ENCODE data around the gene COX7A2L.

Gene COX7A2L

GRCh38 chr2:42315844-42316470 lies 45.1 kb downstream of the COX7A2L start:
- TF ChIP-seq, protein P1, sequence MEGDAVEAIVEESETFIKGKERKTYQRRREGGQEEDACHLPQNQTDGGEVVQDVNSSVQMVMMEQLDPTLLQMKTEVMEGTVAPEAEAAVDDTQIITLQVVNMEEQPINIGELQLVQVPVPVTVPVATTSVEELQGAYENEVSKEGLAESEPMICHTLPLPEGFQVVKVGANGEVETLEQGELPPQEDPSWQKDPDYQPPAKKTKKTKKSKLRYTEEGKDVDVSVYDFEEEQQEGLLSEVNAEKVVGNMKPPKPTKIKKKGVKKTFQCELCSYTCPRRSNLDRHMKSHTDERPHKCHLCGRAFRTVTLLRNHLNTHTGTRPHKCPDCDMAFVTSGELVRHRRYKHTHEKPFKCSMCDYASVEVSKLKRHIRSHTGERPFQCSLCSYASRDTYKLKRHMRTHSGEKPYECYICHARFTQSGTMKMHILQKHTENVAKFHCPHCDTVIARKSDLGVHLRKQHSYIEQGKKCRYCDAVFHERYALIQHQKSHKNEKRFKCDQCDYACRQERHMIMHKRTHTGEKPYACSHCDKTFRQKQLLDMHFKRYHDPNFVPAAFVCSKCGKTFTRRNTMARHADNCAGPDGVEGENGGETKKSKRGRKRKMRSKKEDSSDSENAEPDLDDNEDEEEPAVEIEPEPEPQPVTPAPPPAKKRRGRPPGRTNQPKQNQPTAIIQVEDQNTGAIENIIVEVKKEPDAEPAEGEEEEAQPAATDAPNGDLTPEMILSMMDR (IDR thresholded peaks at IDR 0.05; ENCODE audit: low read length), result no peak
- TF ChIP-seq EZH2phosphoT487 (IDR thresholded peaks at IDR 0.05; ENCODE audit: low read length) (no peak), EZH2 (optimal IDR thresholded peaks at IDR 0.05; ENCODE audit: low read depth, low read length) (no peak)
- H3K4me2 ChIP-seq (ENCODE audit: low read depth, low read length), result no peak overlapping the region

DNA sequence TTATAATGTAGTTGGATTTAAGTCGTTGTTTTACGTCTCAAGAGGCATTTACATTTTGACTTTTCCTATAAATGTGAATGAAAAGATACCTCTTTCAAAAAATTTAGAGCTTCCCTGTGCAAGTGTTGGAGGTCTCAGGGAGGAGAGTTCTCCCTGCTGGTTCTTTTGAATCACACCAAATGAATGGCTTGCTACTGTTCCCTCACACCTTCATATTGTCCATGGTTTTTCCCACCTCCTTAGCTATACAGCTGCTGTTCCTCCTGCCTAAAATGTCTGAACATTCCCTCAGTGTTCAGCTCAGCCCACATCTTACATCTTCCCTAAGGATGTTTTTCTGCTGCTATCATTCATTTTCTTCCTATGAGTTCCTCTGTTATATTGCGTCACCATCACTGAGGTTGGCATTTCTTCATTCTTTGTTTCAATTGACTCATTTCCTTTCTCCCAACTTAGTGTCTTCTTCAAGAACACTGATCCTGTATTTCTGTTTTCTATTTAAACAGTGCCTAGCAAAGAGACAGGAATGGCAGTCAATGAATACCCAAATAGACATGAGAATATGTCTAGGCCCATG lies 46.0 kb downstream of the COX7A2L start:
- Histone ChIP-seq H3K27ac (ENCODE audit: low read length) (no peak overlapping the region), H2AFZ (ENCODE audit: low read length) (no peak overlapping the region), H3K4me1 (ENCODE audit: low read length) (no peaks in the 10 kb centered on the region), H4K20me1 (ENCODE audit: insufficient read depth, low read length) (no peaks in the 10 kb centered on the region), H3K36me3 (replicated peaks; ENCODE audit: insufficient read depth, low read length) (no peaks in the 10 kb centered on the region), H3K4me2 (ENCODE audit: low read depth, low read length) (no peak overlapping the region), H3K9me2 (replicated peaks; ENCODE audit: insufficient read depth, low read length) (no peaks in the 10 kb centered on the region), H3K4me3 (ENCODE audit: low read length) (no peak overlapping the region), H3F3A (ENCODE audit: insufficient read depth, low read length) (no peaks in the 10 kb centered on the region), H3K79me2 (ENCODE audit: low read length) (no peaks in the 10 kb centered on the region), H3K27me3 (replicated peaks; ENCODE audit: insufficient read depth, low read length) (no peaks in the 10 kb centered on the region), H3K9ac (ENCODE audit: low read length) (no peak overlapping the region), H3K9me3 (replicated peaks; ENCODE audit: insufficient read depth, low read length) (no peaks in the 10 kb centered on the region)
- DNase-seq, result no peak
- no peak for TF ChIP-seq EZH2 (optimal IDR thresholded peaks at IDR 0.05; ENCODE audit: low read depth, low read length)
- TF ChIP-seq, protein P1 (IDR thresholded peaks at IDR 0.05; ENCODE audit: low read length), result no peak
- no peak for TF ChIP-seq EZH2phosphoT487 (IDR thresholded peaks at IDR 0.05; ENCODE audit: low read length)

More at GRCh38 chr2:42315844-42316470, 45.1 kb downstream of the COX7A2L start:
- H3K27me3 ChIP-seq (replicated peaks; ENCODE audit: insufficient read depth, low read length), result no peaks in the 10 kb centered on the region
- no peak overlapping the region for H3K27ac ChIP-seq (ENCODE audit: low read length)
- no peak overlapping the region for H2AFZ ChIP-seq (ENCODE audit: low read length)
- no peaks in the 10 kb centered on the region for H3K36me3 ChIP-seq (replicated peaks; ENCODE audit: insufficient read depth, low read length)
- DNase-seq, result no peak
- no peaks in the 10 kb centered on the region for H4K20me1 ChIP-seq (ENCODE audit: insufficient read depth, low read length)
- no peak overlapping the region for H3K9ac ChIP-seq (ENCODE audit: low read length)
- H3K4me3 ChIP-seq (ENCODE audit: low read length), result no peak overlapping the region
- H3K9me2 ChIP-seq (replicated peaks; ENCODE audit: insufficient read depth, low read length), result no peaks in the 10 kb centered on the region
- H3K9me3 ChIP-seq (replicated peaks; ENCODE audit: insufficient read depth, low read length), result no peaks in the 10 kb centered on the region
- H3K79me2 ChIP-seq (ENCODE audit: low read length), result no peaks in the 10 kb centered on the region
- H3F3A ChIP-seq (ENCODE audit: insufficient read depth, low read length), result no peaks in the 10 kb centered on the region
- no peaks in the 10 kb centered on the region for H3K4me1 ChIP-seq (ENCODE audit: low read length)

DNA sequence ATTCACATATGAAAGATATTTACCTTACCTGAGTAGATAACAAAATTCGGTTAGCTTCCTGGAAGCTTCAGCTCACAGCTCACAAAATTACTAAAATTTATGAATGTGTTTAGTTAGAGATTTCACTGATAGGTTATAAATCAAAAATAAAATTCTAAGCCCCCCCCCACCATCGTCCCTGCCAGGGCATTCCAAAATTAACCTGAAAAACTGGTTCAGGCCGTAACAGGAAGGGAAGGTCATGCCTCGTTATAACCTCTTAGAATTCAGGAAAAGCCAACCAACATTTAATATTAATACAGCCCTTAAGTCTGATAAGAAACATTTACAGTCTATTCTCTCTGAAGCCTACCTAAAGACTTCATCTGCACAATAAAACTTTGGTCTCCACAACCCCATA lies 48.9 kb downstream of the COX7A2L start:
- Histone ChIP-seq H3K79me2 (ENCODE audit: low read length) (no peaks in the 10 kb centered on the region), H2AFZ (ENCODE audit: low read length) (no peak overlapping the region), H3K36me3 (replicated peaks; ENCODE audit: insufficient read depth, low read length) (no peaks in the 10 kb centered on the region; the same call in 1 of the 2 replicates), H3K4me2 (ENCODE audit: low read depth, low read length) (no peak overlapping the region), H3K9ac (ENCODE audit: low read length) (no peak overlapping the region), H3K27ac (ENCODE audit: low read length) (no peak overlapping the region), H3K4me3 (ENCODE audit: low read length) (no peak overlapping the region), H3K9me3 (replicated peaks; ENCODE audit: insufficient read depth, low read length) (no peaks in the 10 kb centered on the region), H4K20me1 (ENCODE audit: insufficient read depth, low read length) (no peaks in the 10 kb centered on the region), H3K27me3 (replicated peaks; ENCODE audit: insufficient read depth, low read length) (no peaks in the 10 kb centered on the region), H3F3A (ENCODE audit: insufficient read depth, low read length) (no peaks in the 10 kb centered on the region), H3K9me2 (replicated peaks; ENCODE audit: insufficient read depth, low read length) (no peaks in the 10 kb centered on the region), H3K4me1 (ENCODE audit: low read length) (no peaks in the 10 kb centered on the region)
- TF ChIP-seq, protein P1 (IDR thresholded peaks at IDR 0.05; ENCODE audit: low read length), result no peak
- TF ChIP-seq EZH2phosphoT487 (IDR thresholded peaks at IDR 0.05; ENCODE audit: low read length) (no peak), EZH2 (optimal IDR thresholded peaks at IDR 0.05; ENCODE audit: low read depth, low read length) (no peak)
- DNase-seq, result no peak
